Measurements from ENCODE around the gene PPP1R15A.
"Not testable (repeated sequence)": the region's sequence is repeated elsewhere in the genome, so short reads cannot be mapped to it uniquely, and the experiment has no call there.

PPP1R15A gene

GRCh38 chr19:48874303-48875135 lies 2.3 kb downstream of the PPP1R15A start:
- H3K27ac ChIP-seq (ENCODE audit: low read length): no peak overlapping the region
- H3K9ac ChIP-seq (ENCODE audit: low read depth, low read length): peak overlapping the region; percentile 92; the same call in 1 of the 2 replicates
- H3K4me3 ChIP-seq (ENCODE audit: low read length): no peak overlapping the region
- H3K4me1 ChIP-seq (ENCODE audit: insufficient read depth, low read length): peaks cover 5% of the 10 kb centered on the region
- H3K9me3 ChIP-seq (ENCODE audit: insufficient read depth, low read depth, low read length): no peaks in the 10 kb centered on the region
- peaks cover 35% of the 10 kb centered on the region for H3K36me3 ChIP-seq (ENCODE audit: insufficient read depth, low read depth, low read length)
- no peaks in the 10 kb centered on the region for H3K27me3 ChIP-seq (ENCODE audit: insufficient read depth, low read length)

GRCh38 chr19:48876043-48876981 lies 4.1 kb downstream of the PPP1R15A start:
- not testable (repeated sequence) for H3K4me1 ChIP-seq (ENCODE audit: insufficient read depth, low read length); H3K9me3 ChIP-seq (ENCODE audit: insufficient read depth, low read depth, low read length); H3K4me3 ChIP-seq (ENCODE audit: low read length); H3K9ac ChIP-seq (ENCODE audit: low read depth, low read length); H3K27ac ChIP-seq (ENCODE audit: low read length); H3K27me3 ChIP-seq (ENCODE audit: insufficient read depth, low read length)
- peaks cover 35% of the 10 kb centered on the region for H3K36me3 ChIP-seq (ENCODE audit: insufficient read depth, low read depth, low read length)

GRCh38 chr19:48877855-48878195 lies 5.6 kb downstream of the PPP1R15A start:
- no peak overlapping the region for H3K4me3 ChIP-seq (ENCODE audit: low read length)
- no peaks in the 10 kb centered on the region for H3K9me3 ChIP-seq (ENCODE audit: insufficient read depth, low read depth, low read length)
- peaks cover 5% of the 10 kb centered on the region for H3K4me1 ChIP-seq (ENCODE audit: insufficient read depth, low read length)
- no peak overlapping the region for H3K9ac ChIP-seq (ENCODE audit: low read depth, low read length)
- H3K27me3 ChIP-seq (ENCODE audit: insufficient read depth, low read length): no peaks in the 10 kb centered on the region
- H3K36me3 ChIP-seq (ENCODE audit: insufficient read depth, low read depth, low read length): peaks cover 35% of the 10 kb centered on the region
- H3K27ac ChIP-seq (ENCODE audit: low read length): no peak overlapping the region

- Histone ChIP-seq H3K9me3 (ENCODE audit: insufficient read depth, low read depth, low read length) (no peaks in the 10 kb centered on the region), H3K4me1 (ENCODE audit: insufficient read depth, low read length) (peaks cover 3% of the 10 kb centered on the region), H3K27ac (ENCODE audit: low read length) (no peak overlapping the region)
Observed at GRCh38 chr19:48878196-48879024, 6.2 kb downstream of the PPP1R15A start.

GRCh38 chr19:48879025-48879637 lies 6.9 kb downstream of the PPP1R15A start:
- Histone ChIP-seq H3K27me3 (ENCODE audit: insufficient read depth, low read length) (no peaks in the 10 kb centered on the region), H3K27ac (ENCODE audit: low read length) (no peak overlapping the region), H3K4me1 (ENCODE audit: insufficient read depth, low read length) (no peaks in the 10 kb centered on the region; the same call in 1 of the 2 replicates), H3K9me3 (ENCODE audit: insufficient read depth, low read depth, low read length) (no peaks in the 10 kb centered on the region), H3K4me3 (ENCODE audit: low read length) (no peak overlapping the region), H3K36me3 (ENCODE audit: insufficient read depth, low read depth, low read length) (peaks cover 25% of the 10 kb centered on the region), H3K9ac (ENCODE audit: low read depth, low read length) (no peak overlapping the region)

More at GRCh38 chr19:48878196-48879024, 6.2 kb downstream of the PPP1R15A start:
- Histone ChIP-seq H3K9ac (ENCODE audit: low read depth, low read length) (no peak overlapping the region), H3K4me3 (ENCODE audit: low read length) (no peak overlapping the region), H3K36me3 (ENCODE audit: insufficient read depth, low read depth, low read length) (peaks cover 33% of the 10 kb centered on the region), H3K27me3 (ENCODE audit: insufficient read depth, low read length) (no peaks in the 10 kb centered on the region)

DNA sequence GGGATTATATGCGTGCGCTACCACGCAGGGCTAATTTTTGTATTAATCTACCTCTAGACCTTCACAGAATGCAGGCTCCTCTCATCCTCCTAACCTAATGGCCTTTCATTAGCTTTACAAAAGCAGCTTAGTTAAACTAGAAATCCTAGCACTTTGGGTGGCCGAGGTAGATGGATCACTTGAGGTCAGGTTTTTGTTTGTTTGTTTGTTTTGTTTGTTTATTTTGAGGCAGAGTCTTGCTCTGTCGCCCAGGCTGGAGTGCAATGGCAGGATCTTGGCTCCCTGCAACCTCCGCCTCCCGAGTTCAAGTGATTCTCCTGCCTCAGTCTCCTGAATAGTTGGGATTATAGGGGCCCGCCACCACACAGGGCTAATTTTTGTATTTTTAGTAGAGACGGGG lies 7.5 kb downstream of the PPP1R15A start:
- H3K27me3 ChIP-seq (ENCODE audit: insufficient read depth, low read length); H3K9me3 ChIP-seq (ENCODE audit: insufficient read depth, low read depth, low read length); H3K4me3 ChIP-seq (ENCODE audit: low read length); H3K4me1 ChIP-seq (ENCODE audit: insufficient read depth, low read length); H3K27ac ChIP-seq (ENCODE audit: low read length); H3K9ac ChIP-seq (ENCODE audit: low read depth, low read length): not testable (repeated sequence)
- H3K36me3 ChIP-seq (ENCODE audit: insufficient read depth, low read depth, low read length): peaks cover 20% of the 10 kb centered on the region

DNA sequence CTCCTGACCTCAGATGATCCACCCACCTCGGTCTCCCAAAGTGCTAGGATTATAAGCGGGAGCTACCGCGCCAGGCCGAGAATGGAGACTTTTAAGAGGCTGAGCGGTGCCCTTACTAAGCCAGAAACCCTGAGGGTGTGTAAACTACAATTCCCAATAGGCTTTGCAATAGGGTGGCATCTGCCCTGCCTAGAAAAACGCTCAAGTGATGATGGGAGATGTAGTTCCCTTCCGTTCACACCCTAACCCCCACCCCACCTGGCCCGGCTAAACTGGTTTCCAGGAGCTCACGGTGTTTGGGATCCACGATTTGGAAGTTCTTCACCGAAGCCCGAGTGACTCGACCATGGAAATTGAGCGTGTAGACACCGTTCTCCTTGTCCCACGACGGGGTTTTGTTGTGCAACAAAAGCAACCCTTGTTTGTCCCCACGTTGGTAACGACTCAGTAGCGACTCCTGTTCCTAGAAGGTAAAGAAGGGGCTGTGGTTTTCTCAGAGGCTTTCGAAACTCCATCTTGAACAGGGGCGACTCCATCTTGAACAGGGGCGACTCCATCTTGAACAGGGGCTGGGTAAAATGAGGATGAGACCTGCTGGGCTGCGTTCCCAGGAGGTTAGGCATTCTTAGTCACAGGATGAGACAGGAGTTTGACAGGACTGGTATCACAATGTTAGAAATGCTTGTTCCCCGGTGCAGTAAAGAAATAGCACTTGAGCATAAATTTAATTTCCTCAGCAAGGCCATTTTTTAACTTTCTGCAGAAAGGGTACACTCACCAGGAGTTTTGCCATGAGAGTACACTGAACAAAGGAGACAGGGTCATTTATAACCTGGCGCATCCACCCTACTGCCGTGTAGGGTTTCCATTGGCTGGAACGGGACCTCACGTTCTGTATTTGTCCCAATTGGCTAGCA lies 9.8 kb downstream of the PPP1R15A start:
- Histone ChIP-seq H3K9me3 (ENCODE audit: insufficient read depth, low read depth, low read length) (no peaks in the 10 kb centered on the region), H3K27me3 (ENCODE audit: insufficient read depth, low read length) (no peaks in the 10 kb centered on the region), H3K4me3 (ENCODE audit: low read length) (no peak overlapping the region), H3K9ac (ENCODE audit: low read depth, low read length) (no peak overlapping the region), H3K27ac (ENCODE audit: low read length) (no peak overlapping the region), H3K36me3 (ENCODE audit: insufficient read depth, low read depth, low read length) (no peaks in the 10 kb centered on the region), H3K4me1 (ENCODE audit: insufficient read depth, low read length) (no peaks in the 10 kb centered on the region; the same call in 1 of the 2 replicates)

GRCh38 chr19:48883726-48884125 lies 11.5 kb downstream of the PPP1R15A start:
- Histone ChIP-seq H3K9me3 (ENCODE audit: insufficient read depth, low read depth, low read length) (no peaks in the 10 kb centered on the region), H3K27ac (ENCODE audit: low read length) (no peak overlapping the region), H3K4me3 (ENCODE audit: low read length) (no peak overlapping the region), H3K36me3 (ENCODE audit: insufficient read depth, low read depth, low read length) (no peaks in the 10 kb centered on the region), H3K9ac (ENCODE audit: low read depth, low read length) (no peak overlapping the region), H3K27me3 (ENCODE audit: insufficient read depth, low read length) (no peaks in the 10 kb centered on the region), H3K4me1 (ENCODE audit: insufficient read depth, low read length) (no peaks in the 10 kb centered on the region; the same call in 1 of the 2 replicates)

DNA sequence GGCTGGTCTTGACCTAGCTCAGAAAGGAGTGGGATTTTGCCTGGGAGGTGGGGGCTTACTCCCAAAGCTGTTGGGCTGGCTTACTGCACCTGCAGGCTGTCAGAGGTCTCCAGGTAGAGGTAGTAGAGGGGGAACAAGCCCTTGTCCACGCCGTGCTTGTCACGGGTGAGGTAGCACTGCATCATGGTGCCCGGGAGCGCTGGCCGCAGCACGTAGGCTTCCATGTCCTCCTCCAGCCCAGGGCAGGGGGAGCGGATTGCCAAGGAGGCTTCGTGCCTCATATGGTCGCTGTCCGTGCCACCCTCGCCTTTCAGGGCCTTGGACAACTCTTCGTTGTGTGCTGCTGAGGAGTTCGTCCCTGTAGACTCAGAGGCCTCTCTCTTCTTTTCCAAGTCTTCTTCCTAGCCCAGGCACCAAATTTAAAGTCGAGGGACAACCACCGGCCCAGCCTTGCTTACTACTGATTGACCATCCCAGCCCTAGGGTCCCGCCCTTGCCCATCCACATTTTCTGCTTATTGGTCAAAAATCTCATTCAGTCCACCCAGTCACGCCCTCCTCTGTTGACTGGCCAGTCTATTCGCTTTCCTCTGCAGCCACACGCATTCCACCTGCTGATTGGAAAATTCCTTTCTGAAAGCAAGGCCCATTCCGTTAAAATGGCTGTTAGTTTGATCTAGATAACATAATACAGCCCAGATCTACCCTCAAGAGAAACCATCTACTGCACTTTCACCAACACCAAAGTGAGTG lies 15.8 kb downstream of the PPP1R15A start:
- no peak overlapping the region for H3K9ac ChIP-seq (ENCODE audit: low read depth, low read length)
- no peaks in the 10 kb centered on the region for H3K27me3 ChIP-seq (ENCODE audit: insufficient read depth, low read length)
- H3K36me3 ChIP-seq (ENCODE audit: insufficient read depth, low read depth, low read length): no peaks in the 10 kb centered on the region
- H3K27ac ChIP-seq (ENCODE audit: low read length): no peak overlapping the region
- no peak overlapping the region for H3K4me3 ChIP-seq (ENCODE audit: low read length)
- H3K9me3 ChIP-seq (ENCODE audit: insufficient read depth, low read depth, low read length): no peaks in the 10 kb centered on the region
- H3K4me1 ChIP-seq (ENCODE audit: insufficient read depth, low read length): no peaks in the 10 kb centered on the region; the same call in 1 of the 2 replicates

- not testable (repeated sequence) for H3K9me3 ChIP-seq (ENCODE audit: insufficient read depth, low read depth, low read length); H3K4me3 ChIP-seq (ENCODE audit: low read length); H3K9ac ChIP-seq (ENCODE audit: low read depth, low read length); H3K4me1 ChIP-seq (ENCODE audit: insufficient read depth, low read length); H3K27ac ChIP-seq (ENCODE audit: low read length); H3K36me3 ChIP-seq (ENCODE audit: insufficient read depth, low read depth, low read length); H3K27me3 ChIP-seq (ENCODE audit: insufficient read depth, low read length)
Observed at GRCh38 chr19:48889496-48889895, 17.3 kb downstream of the PPP1R15A start.

Data from iPS-20b (cell line).